Neural cell (in vitro differentiated cells): ENCODE measurements around the gene SLC35E4. TPM values are rescaled to one million over a fixed set of nuclear protein-coding genes. Genes with fewer than 3 reads are reported as not detected.
"Not testable (repeated sequence)": the region's sequence is repeated elsewhere in the genome, so short reads cannot be mapped to it uniquely, and the experiment has no call there.

Experiments
- H2AFZ ChIP-seq: fragments of 200-600, 300-800 bp; sonication (generic), shearing (Covaris generic); 2 replicates; pipeline ENCODE4 v1.6.0; 2014; ENCODE audit warnings: low read depth, mild to moderate bottlenecking, antibody characterized with exemption, low read length, moderate library complexity
- H3F3A ChIP-seq: fragments of 200-600 bp; shearing (Covaris generic); 2 replicates; pipeline ENCODE4 v1.6.1; 2016; ENCODE audit warnings: mild to moderate bottlenecking, moderate library complexity, mixed read lengths, antibody characterized with exemption, low read length; ENCODE audit not compliant: insufficient read depth, poor library complexity, severe bottlenecking
- H3K27ac ChIP-seq: fragments of 200-600, 300-800 bp; sonication (generic), shearing (Covaris generic); 2 replicates; pipeline ENCODE4 v1.5.1; 2014; ENCODE audit warnings: mild to moderate bottlenecking, low read length, moderate library complexity
- H3K27me3 ChIP-seq: fragments of 300-800, 200-600 bp; sonication (generic), shearing (Covaris generic); 2 replicates; pipeline ENCODE4 v1.6.0; 2014; ENCODE audit warnings: mild to moderate bottlenecking, low read depth, low read length, moderate library complexity; ENCODE audit not compliant: insufficient read depth
- H3K36me3 ChIP-seq: fragments of 300-800, 200-600 bp; sonication (generic), shearing (Covaris generic); 2 replicates; pipeline ENCODE4 v1.5.1; 2014; ENCODE audit warnings: mild to moderate bottlenecking, antibody characterized with exemption, low read length, moderate library complexity; ENCODE audit not compliant: insufficient read depth
- H3K4me2 ChIP-seq: fragments of 300-800, 200-600 bp; sonication (generic), shearing (Covaris generic); 2 replicates; pipeline ENCODE4 v1.6.0; 2014; ENCODE audit warnings: mild to moderate bottlenecking, low read length
- H3K4me3 ChIP-seq: fragments of 300-800, 200-600 bp; sonication (generic), shearing (Covaris generic); 2 replicates; pipeline ENCODE4 v1.5.1; 2014; ENCODE audit warnings: mild to moderate bottlenecking, low read length, moderate library complexity
- H3K79me2 ChIP-seq: fragments of 200-600 bp; shearing (Covaris generic); replicated peaks from 2 replicates; pipeline ENCODE4 v1.6.0; 2014; ENCODE audit warnings: mild to moderate bottlenecking, low read length, moderate library complexity; ENCODE audit not compliant: insufficient read depth
- H3K9ac ChIP-seq: fragments of 300-800, 200-600 bp; sonication (generic), shearing (Covaris generic); 2 replicates; pipeline ENCODE4 v1.6.1; 2016; ENCODE audit warnings: mild to moderate bottlenecking, low read length, mixed read lengths
- H3K9me2 ChIP-seq: fragments of 200-600 bp; shearing (Covaris generic); 2 replicates; pipeline ENCODE4 v1.6.1; 2016; ENCODE audit warnings: mild to moderate bottlenecking, low read length, mixed read lengths; ENCODE audit not compliant: insufficient read depth
- H3K9me3 ChIP-seq: fragments of 200-600, 300-800 bp; sonication (generic), shearing (Covaris generic); 2 replicates; pipeline ENCODE4 v1.6.1; 2016; ENCODE audit warnings: mild to moderate bottlenecking, mixed run types, low read length, moderate library complexity, mixed read lengths
- H4K20me1 ChIP-seq: fragments of 200-600 bp; shearing (Covaris generic); 2 replicates; pipeline ENCODE4 v1.6.1; 2016; ENCODE audit warnings: mild to moderate bottlenecking, mixed run types; ENCODE audit not compliant: insufficient read depth
- EP300 ChIP-seq: fragments of 450-650 bp; conservative IDR thresholded peaks from 2 replicates; pipeline ENCODE4 v1.6.1; 2014; ENCODE audit warnings: antibody characterized with exemption, mild to moderate bottlenecking, moderate library complexity; ENCODE audit not compliant: poor library complexity, severe bottlenecking
- EZH2 ChIP-seq: fragments of 200-600, 300-800 bp; shearing (Covaris generic), sonication (generic); IDR thresholded peaks from 2 replicates; pipeline ENCODE4 v1.6.1; 2014; ENCODE audit warnings: antibody characterized with exemption, low read length, borderline replicate concordance, mild to moderate bottlenecking; ENCODE audit not compliant: insufficient read depth, poor library complexity, severe bottlenecking
- MXI1 ChIP-seq: fragments of 450-650 bp; conservative IDR thresholded peaks from 2 replicates; pipeline ENCODE4 v1.6.1; 2014; ENCODE audit warnings: antibody characterized with exemption, mild to moderate bottlenecking; ENCODE audit not compliant: poor library complexity, severe bottlenecking
- POLR2AphosphoS5 ChIP-seq: IDR thresholded peaks from 2 replicates; pipeline ENCODE4 v1.6.1; 2012
- RAD21 ChIP-seq: fragments of 450-650 bp; conservative IDR thresholded peaks from 2 replicates; pipeline ENCODE4 v1.6.1; 2014; ENCODE audit warnings: antibody characterized with exemption, mild to moderate bottlenecking, moderate library complexity
- SMC3 ChIP-seq: fragments of 450-650 bp; conservative IDR thresholded peaks from 2 replicates; pipeline ENCODE4 v1.6.1; 2014; ENCODE audit warnings: antibody characterized with exemption, mild to moderate bottlenecking, moderate library complexity; ENCODE audit not compliant: poor library complexity
- TAF1 ChIP-seq: IDR thresholded peaks from 2 replicates; pipeline ENCODE4 v1.6.1; 2012; ENCODE audit warnings: low read depth
- polyA plus RNA-seq: library from polyadenylated mRNA; depleted of rRNA; stranded (reverse); fragments of >200 nt; gene quantifications from 2 replicates; pipeline ENCODE4 v1.2.3, GENCODE V29; 2014
- TF ChIP-seq, protein P1 (sequence below): IDR thresholded peaks from 2 replicates; pipeline ENCODE4 v1.6.1; 2012; ENCODE audit warnings: borderline replicate concordance
- TF ChIP-seq, protein P2 (sequence below): fragments of 450-650 bp; IDR thresholded peaks from 2 replicates; pipeline ENCODE4 v1.5.1; 2014; ENCODE audit warnings: antibody characterized with exemption, mild to moderate bottlenecking, moderate library complexity; ENCODE audit not compliant: poor library complexity, severe bottlenecking

Gene SLC35E4
- polyA plus RNA-seq, 1 donor from 2014 or later: 5.5 TPM

DNA sequence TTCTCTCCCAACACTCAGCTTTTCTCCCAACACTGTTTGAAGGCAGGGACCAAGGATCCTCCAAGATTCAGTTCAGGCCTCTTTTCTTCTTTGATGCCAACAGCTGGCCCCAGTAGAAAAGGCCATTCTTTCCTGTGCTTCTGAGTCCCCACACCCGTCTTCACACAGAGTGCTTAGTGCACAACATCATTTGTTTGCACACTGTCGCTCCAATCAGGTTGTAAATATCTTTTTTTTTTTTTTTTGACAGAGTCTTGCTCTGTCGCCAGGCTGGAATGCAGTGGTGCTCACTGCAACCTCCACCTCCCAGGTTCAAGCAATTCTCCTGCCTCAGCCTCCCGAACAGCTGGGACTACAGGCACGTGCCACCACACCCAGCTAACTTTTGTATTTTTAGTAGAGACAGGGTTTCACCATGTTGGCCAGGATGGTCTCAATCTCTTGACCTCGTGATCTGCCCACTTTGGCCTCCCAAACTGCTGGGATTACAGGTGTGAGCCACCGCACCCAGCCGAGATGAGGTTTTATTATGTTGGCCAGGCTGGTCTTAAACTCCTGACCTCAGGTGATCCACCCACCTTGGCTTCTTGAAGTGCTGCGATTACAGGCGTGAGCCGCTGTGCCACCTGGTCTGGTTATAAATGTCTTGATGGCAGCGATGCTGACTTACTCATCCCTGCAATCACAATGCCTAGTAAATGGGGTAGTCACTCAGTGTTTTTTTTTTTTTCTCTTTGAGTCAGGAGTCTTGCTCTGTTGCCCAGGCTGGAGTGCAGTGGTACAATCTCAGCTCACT lies 44.5 kb downstream of the SLC35E4 start:
- H3K79me2 ChIP-seq, H3K27ac ChIP-seq, H3K9ac ChIP-seq, H3K4me3 ChIP-seq, H3K9me2 ChIP-seq, H4K20me1 ChIP-seq, H2AFZ ChIP-seq, H3K4me2 ChIP-seq, H3K27me3 ChIP-seq, H3K36me3 ChIP-seq, H3F3A ChIP-seq, H3K9me3 ChIP-seq: not testable (repeated sequence)

DNA sequence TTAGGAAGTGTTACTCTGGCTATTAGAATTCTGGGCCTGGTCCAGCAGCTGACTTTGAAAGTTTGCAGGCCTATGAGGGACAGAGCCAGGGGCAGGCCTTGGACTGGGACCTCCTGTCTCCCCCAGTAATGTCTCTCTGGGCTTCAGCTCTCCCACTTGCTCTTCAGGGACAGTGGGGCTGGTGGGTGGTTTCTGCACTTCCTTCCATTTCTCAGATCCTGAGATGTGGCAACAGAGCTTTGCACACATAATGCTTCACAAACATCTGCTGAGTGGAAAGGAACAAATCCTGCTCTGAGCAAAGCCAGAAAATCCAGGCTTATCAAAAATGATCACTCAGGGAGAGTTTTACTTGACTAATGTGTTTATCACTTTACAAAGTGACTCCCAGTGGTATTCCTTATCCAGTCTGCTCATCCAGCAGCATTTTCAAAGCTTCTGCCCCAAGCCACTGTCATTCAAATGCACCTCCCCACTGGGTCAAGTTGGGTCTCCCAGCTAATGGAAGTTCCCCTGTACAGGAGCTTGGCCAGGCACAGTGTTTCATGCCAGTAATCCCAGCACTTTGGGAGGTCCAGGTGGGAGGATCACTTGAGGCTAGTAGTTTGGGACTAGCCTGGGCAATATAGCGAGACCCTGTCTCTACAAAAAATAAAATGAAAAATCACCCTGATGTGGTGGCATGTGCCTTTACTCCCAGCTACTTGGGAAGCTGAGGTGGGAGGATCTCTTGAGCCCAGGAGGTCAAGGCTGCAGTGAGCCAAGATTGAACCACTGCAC lies 45.6 kb downstream of the SLC35E4 start:
- no peak overlapping the region for H2AFZ ChIP-seq
- no peaks in the 10 kb centered on the region for H3K79me2 ChIP-seq
- H3K9me2 ChIP-seq: no peaks in the 10 kb centered on the region
- H3K9me3 ChIP-seq: no peaks in the 10 kb centered on the region
- no peaks in the 10 kb centered on the region for H3K27me3 ChIP-seq
- no peak overlapping the region for H3K4me3 ChIP-seq
- no peak for TF ChIP-seq MXI1
- TF ChIP-seq RAD21: no peak
- TF ChIP-seq, protein P1, sequence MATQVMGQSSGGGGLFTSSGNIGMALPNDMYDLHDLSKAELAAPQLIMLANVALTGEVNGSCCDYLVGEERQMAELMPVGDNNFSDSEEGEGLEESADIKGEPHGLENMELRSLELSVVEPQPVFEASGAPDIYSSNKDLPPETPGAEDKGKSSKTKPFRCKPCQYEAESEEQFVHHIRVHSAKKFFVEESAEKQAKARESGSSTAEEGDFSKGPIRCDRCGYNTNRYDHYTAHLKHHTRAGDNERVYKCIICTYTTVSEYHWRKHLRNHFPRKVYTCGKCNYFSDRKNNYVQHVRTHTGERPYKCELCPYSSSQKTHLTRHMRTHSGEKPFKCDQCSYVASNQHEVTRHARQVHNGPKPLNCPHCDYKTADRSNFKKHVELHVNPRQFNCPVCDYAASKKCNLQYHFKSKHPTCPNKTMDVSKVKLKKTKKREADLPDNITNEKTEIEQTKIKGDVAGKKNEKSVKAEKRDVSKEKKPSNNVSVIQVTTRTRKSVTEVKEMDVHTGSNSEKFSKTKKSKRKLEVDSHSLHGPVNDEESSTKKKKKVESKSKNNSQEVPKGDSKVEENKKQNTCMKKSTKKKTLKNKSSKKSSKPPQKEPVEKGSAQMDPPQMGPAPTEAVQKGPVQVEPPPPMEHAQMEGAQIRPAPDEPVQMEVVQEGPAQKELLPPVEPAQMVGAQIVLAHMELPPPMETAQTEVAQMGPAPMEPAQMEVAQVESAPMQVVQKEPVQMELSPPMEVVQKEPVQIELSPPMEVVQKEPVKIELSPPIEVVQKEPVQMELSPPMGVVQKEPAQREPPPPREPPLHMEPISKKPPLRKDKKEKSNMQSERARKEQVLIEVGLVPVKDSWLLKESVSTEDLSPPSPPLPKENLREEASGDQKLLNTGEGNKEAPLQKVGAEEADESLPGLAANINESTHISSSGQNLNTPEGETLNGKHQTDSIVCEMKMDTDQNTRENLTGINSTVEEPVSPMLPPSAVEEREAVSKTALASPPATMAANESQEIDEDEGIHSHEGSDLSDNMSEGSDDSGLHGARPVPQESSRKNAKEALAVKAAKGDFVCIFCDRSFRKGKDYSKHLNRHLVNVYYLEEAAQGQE: no peak
- TF ChIP-seq POLR2AphosphoS5: no peak
- no peak for TF ChIP-seq TAF1
- TF ChIP-seq EP300: no peak
- TF ChIP-seq SMC3: no peak
- no peak for TF ChIP-seq EZH2
- TF ChIP-seq, protein P2, sequence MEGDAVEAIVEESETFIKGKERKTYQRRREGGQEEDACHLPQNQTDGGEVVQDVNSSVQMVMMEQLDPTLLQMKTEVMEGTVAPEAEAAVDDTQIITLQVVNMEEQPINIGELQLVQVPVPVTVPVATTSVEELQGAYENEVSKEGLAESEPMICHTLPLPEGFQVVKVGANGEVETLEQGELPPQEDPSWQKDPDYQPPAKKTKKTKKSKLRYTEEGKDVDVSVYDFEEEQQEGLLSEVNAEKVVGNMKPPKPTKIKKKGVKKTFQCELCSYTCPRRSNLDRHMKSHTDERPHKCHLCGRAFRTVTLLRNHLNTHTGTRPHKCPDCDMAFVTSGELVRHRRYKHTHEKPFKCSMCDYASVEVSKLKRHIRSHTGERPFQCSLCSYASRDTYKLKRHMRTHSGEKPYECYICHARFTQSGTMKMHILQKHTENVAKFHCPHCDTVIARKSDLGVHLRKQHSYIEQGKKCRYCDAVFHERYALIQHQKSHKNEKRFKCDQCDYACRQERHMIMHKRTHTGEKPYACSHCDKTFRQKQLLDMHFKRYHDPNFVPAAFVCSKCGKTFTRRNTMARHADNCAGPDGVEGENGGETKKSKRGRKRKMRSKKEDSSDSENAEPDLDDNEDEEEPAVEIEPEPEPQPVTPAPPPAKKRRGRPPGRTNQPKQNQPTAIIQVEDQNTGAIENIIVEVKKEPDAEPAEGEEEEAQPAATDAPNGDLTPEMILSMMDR: no peak
- H3K9ac ChIP-seq: peak overlapping the region; percentile 40
- no peaks in the 10 kb centered on the region for H4K20me1 ChIP-seq
- peak overlapping the region; percentile 46 for H3K4me2 ChIP-seq
- H3K27ac ChIP-seq: peak overlapping the region; percentile 66
- H3K36me3 ChIP-seq: no peaks in the 10 kb centered on the region
- H3F3A ChIP-seq: no peaks in the 10 kb centered on the region
